Loucy (cell line): ENCODE results near the gene GPR146.

Source experiments
- H2AFZ ChIP-seq: fragments of 200-600 bp; sonication (generic); 2 replicates; pipeline ENCODE4 v1.6.0; 2016; ENCODE audit warnings: antibody characterized with exemption, mild to moderate bottlenecking, low read length, moderate library complexity
- H3F3A ChIP-seq: fragments of 200-600 bp; 2 replicates; pipeline ENCODE4 v1.6.0; 2016; ENCODE audit warnings: antibody characterized with exemption, low read depth, mild to moderate bottlenecking
- H3K27me3 ChIP-seq: fragments of 200-600 bp; sonication (generic); 2 replicates; pipeline ENCODE4 v1.6.1; 2014; ENCODE audit warnings: low read length, mild to moderate bottlenecking; ENCODE audit not compliant: insufficient read depth, poor library complexity, severe bottlenecking
- H3K36me3 ChIP-seq: fragments of 200-600 bp; sonication (generic); 2 replicates; pipeline ENCODE4 v1.6.1; 2016; ENCODE audit warnings: low read length; ENCODE audit not compliant: insufficient read depth
- H3K4me1 ChIP-seq: fragments of 200-600 bp; sonication (generic); 2 replicates; pipeline ENCODE4 v1.5.1; 2014; ENCODE audit warnings: low read length, mild to moderate bottlenecking; ENCODE audit not compliant: insufficient read depth, poor library complexity, severe bottlenecking
- H3K4me2 ChIP-seq: fragments of 200-600 bp; sonication (generic); 2 replicates; pipeline ENCODE4 v1.6.0; 2014; ENCODE audit warnings: antibody characterized with exemption, low read length, low read depth, mild to moderate bottlenecking; ENCODE audit not compliant: poor library complexity, severe bottlenecking
- H3K4me3 ChIP-seq: fragments of 200-600 bp; sonication (generic); 2 replicates; pipeline ENCODE4 v1.5.1; 2014; ENCODE audit warnings: low read length, mild to moderate bottlenecking, mixed read lengths; ENCODE audit not compliant: poor library complexity, severe bottlenecking
- H3K79me2 ChIP-seq: fragments of 200-600 bp; sonication (generic); 2 replicates; pipeline ENCODE4 v1.6.1; 2014; ENCODE audit warnings: low read length; ENCODE audit not compliant: insufficient read depth
- H3K9ac ChIP-seq: fragments of 200-600 bp; sonication (generic); 2 replicates; pipeline ENCODE4 v1.6.0; 2014; ENCODE audit warnings: mild to moderate bottlenecking, low read depth, low read length, moderate library complexity; ENCODE audit not compliant: poor library complexity, severe bottlenecking
- H3K9me2 ChIP-seq: fragments of 200-600 bp; sonication (generic); replicated peaks from 2 replicates; pipeline ENCODE4 v1.6.1; 2016; ENCODE audit warnings: low read depth, low read length, mixed read lengths
- H3K9me3 ChIP-seq: fragments of 200-600 bp; sonication (generic); 2 replicates; pipeline ENCODE4 v1.6.1; 2014; ENCODE audit warnings: mild to moderate bottlenecking, antibody characterized with exemption, low read length, low read depth; ENCODE audit not compliant: insufficient read depth
- H4K20me1 ChIP-seq: fragments of 200-600 bp; sonication (generic); 2 replicates; pipeline ENCODE4 v1.6.0; 2014; ENCODE audit warnings: antibody characterized with exemption, low read length, mild to moderate bottlenecking; ENCODE audit not compliant: insufficient read depth, poor library complexity, severe bottlenecking
- CTCF ChIP-seq: fragments of 200-600 bp; sonication (generic); conservative IDR thresholded peaks from 2 replicates; pipeline ENCODE4 v1.5.1; 2014; ENCODE audit warnings: mild to moderate bottlenecking, antibody characterized with exemption, low read length
- EZH2phosphoT487 ChIP-seq: fragments of 200-600 bp; IDR thresholded peaks from 2 replicates; pipeline ENCODE4 v1.6.1; 2018; ENCODE audit warnings: antibody characterized with exemption, mild to moderate bottlenecking, moderate library complexity, borderline replicate concordance

The GPR146 gene

GRCh38 chr7:1044189-1045068 is at the start of gene GPR146:
TSS of gene GPR146 (plus strand) at chr7:1044546. CDS start at chr7:1057516, 12,970 bp downstream.
- H3K4me3 ChIP-seq: peak within 1 kb of the TSS; percentile 84
- peak within 1 kb of the TSS; percentile 72 for H3K9ac ChIP-seq
- H3K9me3 ChIP-seq: no peaks in the 10 kb centered on the region
- H3F3A ChIP-seq: peaks cover 8% of the 10 kb centered on the region; the same call in 1 of the 2 replicates
- no peaks in the 10 kb centered on the region for H3K27me3 ChIP-seq
- no peaks in the 10 kb centered on the region for H3K36me3 ChIP-seq
- no peaks in the 10 kb centered on the region for H4K20me1 ChIP-seq
- H3K4me1 ChIP-seq: peaks cover 75% of the 10 kb centered on the region
- H3K9me2 ChIP-seq: no peaks in the 10 kb centered on the region
- TF ChIP-seq EZH2phosphoT487 (no peak), CTCF (peak; percentile 70)
- H2AFZ ChIP-seq: peak within 1 kb of the TSS; percentile 60
- peaks cover 42% of the 10 kb centered on the region for H3K79me2 ChIP-seq
- peak within 1 kb of the TSS; percentile 93 for H3K4me2 ChIP-seq

DNA sequence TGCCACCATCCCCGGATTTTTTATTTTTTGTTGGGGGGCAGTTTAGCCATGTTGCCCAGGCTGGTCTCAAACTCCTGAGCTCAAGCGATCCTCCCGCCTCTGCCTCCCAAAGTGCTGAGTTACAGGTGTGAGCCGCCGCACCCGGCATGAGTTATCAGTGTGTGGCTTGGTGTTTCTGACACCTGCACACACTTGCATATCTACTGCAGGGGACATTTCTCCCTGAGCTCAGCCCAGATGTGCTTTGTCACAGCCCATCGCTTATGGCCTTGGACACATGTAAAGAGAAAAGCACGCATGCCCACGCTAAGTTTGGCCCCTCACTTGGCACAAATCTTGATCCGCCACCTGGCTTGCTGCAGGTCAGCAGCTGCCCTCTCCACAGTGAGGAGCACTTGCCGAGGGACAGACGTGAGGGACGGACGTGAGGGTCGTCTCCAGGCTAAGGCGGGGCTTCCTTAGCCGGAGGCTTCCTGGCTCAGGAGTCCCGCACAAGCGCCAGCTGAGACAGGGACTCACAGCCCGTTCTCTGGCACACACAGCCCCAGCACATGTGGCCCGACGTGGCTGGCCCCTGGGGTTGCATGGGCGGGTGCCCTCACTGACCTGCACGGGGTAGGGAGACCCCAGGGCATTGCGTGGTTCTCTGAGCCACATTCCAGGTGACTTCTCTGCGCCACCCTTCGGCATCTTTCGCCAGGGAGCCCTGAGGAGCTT is 49.6 kb upstream of the GPR146 start:
- H3K79me2 ChIP-seq: no peaks in the 10 kb centered on the region
- no peaks in the 10 kb centered on the region for H3K9me3 ChIP-seq
- no peaks in the 10 kb centered on the region for H3K36me3 ChIP-seq
- peaks cover 4% of the 10 kb centered on the region for H3K4me1 ChIP-seq
- H3K9ac ChIP-seq: no peak overlapping the region
- no peak for TF ChIP-seq EZH2phosphoT487
- TF ChIP-seq CTCF: no peak
- no peaks in the 10 kb centered on the region for H3K27me3 ChIP-seq
- no peaks in the 10 kb centered on the region for H4K20me1 ChIP-seq
- no peaks in the 10 kb centered on the region for H3F3A ChIP-seq
- H2AFZ ChIP-seq: no peak overlapping the region
- H3K9me2 ChIP-seq: no peaks in the 10 kb centered on the region
- H3K4me3 ChIP-seq: no peak overlapping the region
- H3K4me2 ChIP-seq: no peak overlapping the region

GRCh38 chr7:995571-995970 is 48.8 kb upstream of the GPR146 start:
- Histone ChIP-seq H3K36me3 (no peaks in the 10 kb centered on the region), H4K20me1 (no peaks in the 10 kb centered on the region), H3F3A (no peaks in the 10 kb centered on the region), H3K9me2 (no peaks in the 10 kb centered on the region), H3K9me3 (no peaks in the 10 kb centered on the region), H3K4me3 (no peak overlapping the region), H3K9ac (no peak overlapping the region), H3K4me1 (peaks cover 4% of the 10 kb centered on the region), H3K4me2 (no peak overlapping the region), H3K27me3 (no peaks in the 10 kb centered on the region), H3K79me2 (no peaks in the 10 kb centered on the region), H2AFZ (no peak overlapping the region)
- no peak for TF ChIP-seq CTCF
- no peak for TF ChIP-seq EZH2phosphoT487
